Activated CD8-positive, alpha-beta memory T cell treated with anti-CD3 and anti-CD28 coated beads, Interleukin-2, amount 10 ng/mL, durations not matched to agents 7 days and 5 days (primary cell): ENCODE measurements around the gene MMADHC. TPM values are rescaled to one million over a fixed set of nuclear protein-coding genes. Genes with fewer than 3 reads are reported as not detected.

ENCODE experiments used
- ATAC-seq: fragments of 150-1000 bp; cut with Tn5 transposase; one replicate; pipeline ENCODE4 v1.10.0; 2021; ENCODE audit warnings: moderate library complexity
- CTCF ChIA-PET: fragments of 350-600 bp; sonication (Branson Sonifier 250); formaldehyde crosslinking; loops from one replicate; lab custom pipeline; 2021; ENCODE audit warnings: antibody characterized with exemption; lab: Charles Lee
- DNase-seq: peaks from one replicate; pipeline ENCODE4 v3.0.0-alpha.2; 2020
- H3K27ac Mint-ChIP-seq: one replicate; pipeline ENCODE4 v1.8.0; 2021; ENCODE audit warnings: mild to moderate bottlenecking, mixed read lengths
- H3K27me3 Mint-ChIP-seq: one replicate; pipeline ENCODE4 v1.8.0; 2021; ENCODE audit warnings: mixed read lengths
- H3K36me3 Mint-ChIP-seq: one replicate; pipeline ENCODE4 v1.8.0; 2021; ENCODE audit warnings: mild to moderate bottlenecking, mixed read lengths
- H3K4me1 Mint-ChIP-seq: one replicate; pipeline ENCODE4 v1.8.0; 2021; ENCODE audit warnings: mixed read lengths
- H3K4me3 Mint-ChIP-seq: one replicate; pipeline ENCODE4 v1.8.0; 2021; ENCODE audit warnings: mild to moderate bottlenecking, moderate library complexity, mixed read lengths
- H3K9me3 Mint-ChIP-seq: one replicate; pipeline ENCODE4 v1.8.0; 2022; ENCODE audit warnings: low read depth, mixed read lengths
- total RNA-seq, 2 experiments: library from RNA; stranded (reverse); gene quantifications; one replicate each; pipeline ENCODE4 v1.2.3, GENCODE V29; 2021

Gene MMADHC
- total RNA-seq, 2 experiments from 2014 or later = 82.1 to 111 TPM

GRCh38 chr2:149528983-149529382 lies 58.6 kb downstream of the MMADHC start:
- H3K36me3 Mint-ChIP-seq = no peaks in the 10 kb centered on the region
- no peaks in the 10 kb centered on the region for H3K4me1 Mint-ChIP-seq
- no peak overlapping the region for H3K27ac Mint-ChIP-seq
- DNase-seq (no peak), ATAC-seq (no peak)
- H3K9me3 Mint-ChIP-seq = no peaks in the 10 kb centered on the region
- H3K4me3 Mint-ChIP-seq = no peak overlapping the region
- H3K27me3 Mint-ChIP-seq = peaks cover 18% of the 10 kb centered on the region
- CTCF ChIA-PET = no interaction called here

- Mint-ChIP-seq H3K4me1 (no peaks in the 10 kb centered on the region), H3K4me3 (no peak overlapping the region), H3K36me3 (no peaks in the 10 kb centered on the region), H3K27me3 (peaks cover 24% of the 10 kb centered on the region), H3K9me3 (no peaks in the 10 kb centered on the region), H3K27ac (no peak overlapping the region)
- CTCF ChIA-PET = no interaction called here
- ATAC-seq = no peak
- no peak for DNase-seq
These were observed 59.4 kb downstream of the MMADHC start for GRCh38 chr2:149527998-149528755.

DNA sequence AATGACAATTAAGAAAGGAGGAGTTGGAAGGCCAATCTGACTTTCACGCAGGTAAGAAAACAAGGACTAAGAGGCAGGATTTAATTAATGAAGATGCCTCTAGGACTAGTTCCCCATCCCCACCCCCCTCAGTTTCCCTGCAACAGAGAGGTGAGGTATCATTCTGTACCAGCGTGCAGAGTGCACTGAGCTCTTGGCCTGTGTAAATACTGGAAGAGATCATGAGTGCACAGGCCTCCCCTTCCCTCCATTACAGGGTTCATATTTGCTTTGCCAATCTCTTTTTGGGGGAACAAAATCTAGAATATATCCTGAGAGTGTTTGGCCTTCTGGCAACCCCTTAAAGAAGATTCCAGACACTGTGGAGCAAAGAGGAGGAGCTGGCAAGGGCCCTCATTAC lies 60.9 kb downstream of the MMADHC start:
- H3K4me3 Mint-ChIP-seq = no peak overlapping the region
- H3K9me3 Mint-ChIP-seq = no peaks in the 10 kb centered on the region
- H3K27ac Mint-ChIP-seq = no peak overlapping the region
- H3K27me3 Mint-ChIP-seq = peaks cover 24% of the 10 kb centered on the region
- CTCF ChIA-PET = no interaction called here
- H3K36me3 Mint-ChIP-seq = no peaks in the 10 kb centered on the region
- ATAC-seq (no peak), DNase-seq (no peak)
- H3K4me1 Mint-ChIP-seq = no peaks in the 10 kb centered on the region

- H3K27me3 Mint-ChIP-seq = peaks cover 16% of the 10 kb centered on the region
- H3K36me3 Mint-ChIP-seq = no peaks in the 10 kb centered on the region
- DNase-seq = no peak
- no peaks in the 10 kb centered on the region for H3K9me3 Mint-ChIP-seq
- no peaks in the 10 kb centered on the region for H3K4me1 Mint-ChIP-seq
- no peak overlapping the region for H3K4me3 Mint-ChIP-seq
- ATAC-seq = no peak
- no peak overlapping the region for H3K27ac Mint-ChIP-seq
- CTCF ChIA-PET = no interaction called here
These were observed 62.3 kb downstream of the MMADHC start for GRCh38 chr2:149525323-149525722.
